Measurements from ENCODE around the gene LIN7C.

The LIN7C gene

DNA sequence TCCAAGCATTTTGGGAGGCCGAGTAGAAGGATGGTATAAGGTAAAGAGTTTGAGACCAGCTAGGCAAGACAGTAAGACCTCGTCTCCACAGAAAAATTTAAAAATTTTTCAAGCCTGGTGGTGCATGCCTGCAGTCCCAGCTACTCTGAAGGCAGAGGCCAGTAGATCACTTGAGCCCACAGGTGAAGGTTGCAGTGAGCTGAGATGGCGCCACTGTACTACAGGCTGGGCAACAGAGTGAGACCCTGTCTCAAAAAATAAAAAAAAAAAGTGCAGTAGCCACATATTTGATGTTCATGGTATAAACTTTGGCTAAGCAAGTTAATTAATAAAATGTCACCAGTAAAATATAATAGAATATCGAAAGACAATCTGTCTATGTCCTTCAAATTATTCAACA, 60.9 kb downstream of the LIN7C start:
- no peak for DNase-seq (ENCODE audit: low spot score)

DNA sequence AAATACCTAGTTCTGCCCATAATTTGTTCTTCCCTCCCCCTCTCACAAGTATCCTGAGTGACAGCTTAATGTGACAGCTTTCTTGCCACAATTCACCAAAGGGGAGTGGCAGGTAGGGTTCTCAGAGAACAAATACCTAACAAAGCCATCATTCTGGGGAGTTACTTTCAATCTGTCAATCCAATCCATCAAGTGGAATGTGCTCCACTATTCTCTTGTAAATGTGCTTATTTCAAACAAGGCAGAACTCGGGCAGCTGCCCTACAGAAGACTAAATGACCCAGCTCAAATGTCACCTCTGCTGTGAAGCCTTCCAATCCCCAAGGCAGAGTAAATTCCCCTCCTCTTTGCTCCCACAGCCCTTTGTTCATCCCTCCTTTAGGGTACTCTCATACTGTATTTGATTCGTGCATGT, 61.8 kb downstream of the LIN7C start:
- no peak for DNase-seq (ENCODE audit: low spot score)

All from activated CD4-positive, alpha-beta T cell treated with anti-CD3 and anti-CD28 coated beads, Interleukin-2, Interleukin-4, amounts not matched to agents 100 ng/mL and 50 ng/mL, durations not matched to agents 16 hours and 8 hours (primary cell).